HG03571 (cell line): Measurements from ENCODE around the gene ZNF513.

Experiments used
- ATAC-seq: cut with Tn5 transposase; IDR thresholded peaks from one replicate; pipeline ENCODE4 v1.9.1; 2021; ENCODE audit not compliant: unreplicated experiment

ZNF513 gene

DNA sequence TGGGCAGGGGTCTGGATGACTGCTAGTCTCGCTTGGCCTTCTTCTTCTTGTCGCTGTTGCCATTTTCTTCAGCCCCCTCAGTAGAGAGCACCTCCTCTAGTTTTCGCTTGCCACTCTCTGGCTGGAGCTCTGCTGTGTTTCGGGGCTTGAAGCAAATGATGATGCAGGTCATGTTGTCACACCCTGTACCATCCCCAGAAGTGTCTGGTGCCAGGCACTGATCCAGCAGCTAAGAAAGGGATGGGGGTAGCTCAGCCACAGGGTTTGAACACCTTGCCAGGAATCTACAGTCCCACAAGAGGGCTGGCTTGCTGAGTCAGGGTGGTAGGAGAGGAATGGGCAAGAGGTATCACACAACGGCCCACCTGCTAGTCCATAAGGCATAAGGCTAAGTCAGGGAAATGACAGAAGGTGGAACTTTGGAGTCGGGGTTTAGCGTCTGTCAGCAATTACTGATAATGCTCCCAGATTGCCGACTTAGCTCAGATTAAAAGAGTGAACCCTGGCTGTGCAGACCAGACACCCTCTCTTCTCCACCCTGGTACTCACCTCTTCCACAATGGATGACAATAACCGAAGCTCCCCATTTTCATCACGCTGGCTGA is 1.1 kb upstream of the ZNF513 start:
- no peak for ATAC-seq

DNA sequence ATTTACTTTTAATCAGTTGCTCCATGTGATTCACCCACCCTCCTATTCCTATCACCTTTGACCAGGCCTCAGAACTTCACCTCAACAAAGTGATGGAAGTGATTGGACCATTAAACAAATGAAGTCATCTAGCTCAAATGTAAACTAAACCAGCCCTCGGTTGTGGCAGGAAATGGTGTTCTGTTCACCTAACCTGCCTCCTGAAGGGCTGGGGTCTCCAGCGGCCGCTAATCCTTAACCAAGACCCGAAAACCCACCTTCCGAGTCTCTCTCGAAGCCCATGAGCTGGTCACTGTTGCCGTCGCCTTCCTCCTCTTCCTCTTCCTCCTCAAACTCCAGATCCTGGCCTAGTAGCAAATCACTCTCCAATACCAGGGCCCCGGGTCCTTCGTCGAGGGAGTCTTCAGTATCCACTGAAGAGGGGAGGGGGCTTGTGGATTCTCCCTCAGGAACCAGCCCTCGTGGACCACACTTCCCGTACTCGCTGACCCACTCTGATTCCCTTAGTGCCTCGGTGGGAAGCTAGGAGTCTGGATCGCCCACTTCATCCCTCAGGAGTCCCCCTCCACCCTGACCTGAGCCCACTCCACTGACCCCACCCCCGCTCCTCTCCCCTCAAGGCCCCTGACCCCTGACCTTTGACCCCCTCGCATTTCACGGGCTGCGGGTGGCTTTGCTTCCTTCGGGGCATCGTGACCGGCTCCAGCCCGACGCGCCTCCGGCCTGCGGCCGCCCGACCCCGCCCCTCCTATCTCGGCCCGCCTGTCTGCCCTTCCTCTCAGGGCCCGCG is 503 bp downstream of the ZNF513 start:
- peak; percentile 34 for ATAC-seq

DNA sequence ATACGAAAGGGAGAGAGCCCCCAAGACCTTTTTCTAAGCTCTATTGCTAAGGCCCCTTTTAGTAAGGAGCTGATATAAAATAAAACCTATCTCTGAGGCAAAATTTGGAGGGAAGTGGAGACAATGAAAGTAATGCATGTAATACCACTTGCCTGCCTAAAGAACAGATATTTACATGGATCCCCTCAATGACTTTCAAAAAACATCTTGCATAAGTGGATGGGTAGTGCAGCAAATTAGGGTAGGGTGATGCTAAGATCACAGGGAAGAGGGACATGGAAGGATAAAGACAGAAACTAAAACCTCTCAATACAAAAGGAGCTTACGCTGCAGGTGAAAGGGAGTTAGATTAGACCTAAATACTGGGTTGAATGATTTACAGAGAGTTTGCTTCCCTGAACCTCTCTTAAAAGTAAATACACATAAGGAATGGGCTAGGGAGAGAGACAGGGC is 1.1 kb downstream of the ZNF513 start:
- ATAC-seq, result no peak

DNA sequence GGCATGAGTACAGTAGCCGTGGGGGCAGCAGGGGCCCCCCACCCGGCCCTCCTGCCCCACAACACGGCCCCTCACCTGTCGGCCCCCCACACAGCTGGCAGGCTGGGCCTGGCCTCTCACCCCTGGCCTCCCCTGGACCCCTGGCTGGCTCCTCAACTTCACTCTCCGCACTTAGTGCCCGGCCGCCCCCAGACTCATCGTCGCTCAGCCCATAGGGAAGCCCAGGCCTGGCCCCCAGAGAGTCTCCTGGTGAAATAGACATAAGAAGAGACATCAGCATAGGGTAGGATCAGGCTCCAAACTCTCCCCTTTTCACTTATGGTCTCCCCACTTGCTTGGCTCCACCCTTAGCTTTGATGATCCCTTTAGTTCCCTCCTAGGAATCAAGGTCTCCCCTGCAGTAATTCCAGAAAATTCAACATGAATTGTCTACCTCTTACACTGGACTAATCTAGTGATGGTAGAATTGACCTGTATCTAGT is 1.7 kb downstream of the ZNF513 start:
- ATAC-seq, result no peak

DNA sequence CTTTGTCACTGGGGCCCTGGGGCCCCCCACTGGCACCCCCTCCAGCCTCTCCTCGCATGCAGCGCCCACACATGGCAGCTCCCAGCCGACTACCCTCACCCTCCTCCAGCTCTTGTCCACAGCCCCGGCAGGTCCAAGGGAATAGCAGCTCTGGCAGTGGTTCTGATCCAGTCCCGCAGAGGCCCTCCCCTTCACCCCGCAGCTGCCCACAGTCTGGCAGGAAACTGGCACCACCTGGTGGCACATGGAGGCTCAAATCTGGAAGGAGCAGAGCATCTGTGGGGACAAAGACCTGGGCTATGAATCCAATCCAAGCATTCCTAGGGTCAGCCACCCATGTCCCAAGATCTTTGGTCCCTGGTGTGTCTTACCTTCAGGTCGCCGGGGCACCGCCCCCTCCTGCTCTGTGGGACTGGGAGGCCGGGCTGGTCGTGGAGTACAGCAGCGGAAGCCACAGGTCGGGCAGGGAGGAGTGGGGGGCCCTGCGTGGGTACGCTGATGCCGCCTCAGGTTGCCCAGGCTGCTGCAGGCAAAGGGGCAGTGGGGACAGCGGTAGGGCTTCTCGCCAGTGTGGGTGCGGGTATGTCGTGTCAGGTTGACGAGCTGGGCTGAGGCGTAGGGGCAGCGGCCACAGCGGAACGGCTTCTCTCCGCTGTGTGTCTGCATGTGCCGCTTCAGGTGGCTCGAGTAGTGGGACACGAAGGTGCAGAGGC is 2.3 kb downstream of the ZNF513 start:
- ATAC-seq, result no peak

DNA sequence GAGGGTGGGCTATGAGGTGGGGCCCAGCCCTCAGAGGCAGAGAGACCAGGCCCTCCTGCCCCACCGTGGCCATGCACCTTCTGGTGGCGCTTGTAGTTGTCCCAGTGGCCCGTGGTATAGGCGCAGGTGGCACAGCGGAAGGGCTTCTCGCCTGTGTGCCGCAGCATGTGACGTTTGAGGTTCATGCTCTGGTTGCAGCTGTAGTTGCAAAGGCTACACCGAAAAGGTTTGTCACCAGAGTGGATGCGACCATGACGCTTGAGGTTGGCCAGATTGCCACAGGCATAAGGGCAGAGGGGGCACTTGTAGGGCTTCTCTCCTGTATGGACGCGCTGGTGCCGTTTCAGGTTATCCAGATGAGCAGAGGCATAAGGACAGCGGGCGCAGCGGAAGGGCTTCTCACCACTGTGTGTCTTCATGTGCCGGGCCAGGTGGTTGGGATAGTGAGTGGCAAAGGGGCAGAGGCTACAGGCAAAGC is 2.9 kb downstream of the ZNF513 start:
- no peak for ATAC-seq

DNA sequence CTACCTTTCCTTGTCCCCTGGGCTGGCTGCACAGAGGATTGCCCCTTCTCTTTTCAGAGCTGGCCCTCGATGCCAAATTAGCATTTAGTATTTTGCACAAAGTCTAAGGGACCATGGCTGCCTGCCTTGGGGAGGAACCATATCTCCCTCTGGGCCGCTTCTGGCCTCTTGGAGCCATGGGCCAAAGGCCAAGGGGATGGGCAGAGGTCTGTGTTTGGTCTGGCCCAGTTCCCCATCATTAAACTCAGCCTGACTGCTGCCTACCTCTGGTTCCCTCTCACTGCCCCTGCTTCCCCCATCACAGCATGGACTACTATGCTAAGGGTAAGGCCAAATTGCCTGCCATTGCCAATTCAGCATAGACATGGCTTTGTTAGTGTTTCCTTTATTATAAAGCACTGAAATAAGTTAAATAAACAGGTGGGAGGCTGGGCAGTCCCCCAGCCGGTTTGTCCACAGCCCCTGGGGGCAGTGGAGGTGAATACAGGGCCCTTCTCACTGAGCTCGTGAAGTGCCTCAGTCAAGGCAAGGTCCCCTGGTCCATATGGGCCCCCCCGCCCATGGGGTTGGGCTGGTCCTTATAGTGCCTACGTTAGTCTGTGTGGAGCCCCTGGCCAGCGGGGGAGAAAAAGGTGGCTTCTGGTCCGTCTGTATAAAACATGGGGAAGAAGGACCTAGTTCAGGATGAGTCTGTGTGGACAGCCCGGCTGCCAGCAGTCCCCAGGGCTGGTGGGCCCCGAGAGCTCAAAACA is 3.5 kb downstream of the ZNF513 start:
- ATAC-seq, result no peak

DNA sequence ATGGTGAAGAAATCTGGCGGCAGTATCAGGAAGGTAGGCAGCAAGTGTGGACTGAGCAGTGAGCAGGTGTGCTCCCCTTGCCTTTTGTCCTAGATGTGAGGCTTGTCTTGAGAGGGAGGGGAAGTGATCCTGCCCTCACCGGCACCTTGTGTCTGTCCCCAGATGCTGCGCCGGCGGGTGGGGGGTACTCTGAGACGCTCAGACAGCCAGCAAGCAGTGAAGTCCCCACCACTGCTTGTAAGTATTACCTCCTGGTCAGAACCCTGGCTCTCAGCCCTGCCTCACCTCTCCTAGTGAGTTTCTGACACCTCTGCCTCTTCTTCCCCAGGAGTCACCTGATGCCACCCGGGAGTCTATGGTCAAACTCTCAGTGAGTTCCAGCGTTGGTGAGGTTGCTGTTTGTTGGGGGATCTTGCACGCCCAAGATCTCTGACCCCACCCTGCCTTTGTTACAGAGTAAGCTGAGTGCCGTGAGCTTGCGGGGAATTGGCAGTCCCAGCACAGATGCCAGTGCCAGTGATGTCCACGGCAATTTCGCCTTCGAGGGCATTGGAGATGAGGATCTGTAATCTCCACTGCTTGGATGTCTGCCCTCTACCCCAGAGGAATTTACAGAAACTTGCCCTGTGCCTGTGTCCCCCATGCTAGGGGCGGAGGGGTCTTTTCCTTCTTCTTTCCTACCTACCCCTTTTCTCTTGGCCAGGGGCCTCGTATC is 4.2 kb downstream of the ZNF513 start:
- no peak for ATAC-seq

DNA sequence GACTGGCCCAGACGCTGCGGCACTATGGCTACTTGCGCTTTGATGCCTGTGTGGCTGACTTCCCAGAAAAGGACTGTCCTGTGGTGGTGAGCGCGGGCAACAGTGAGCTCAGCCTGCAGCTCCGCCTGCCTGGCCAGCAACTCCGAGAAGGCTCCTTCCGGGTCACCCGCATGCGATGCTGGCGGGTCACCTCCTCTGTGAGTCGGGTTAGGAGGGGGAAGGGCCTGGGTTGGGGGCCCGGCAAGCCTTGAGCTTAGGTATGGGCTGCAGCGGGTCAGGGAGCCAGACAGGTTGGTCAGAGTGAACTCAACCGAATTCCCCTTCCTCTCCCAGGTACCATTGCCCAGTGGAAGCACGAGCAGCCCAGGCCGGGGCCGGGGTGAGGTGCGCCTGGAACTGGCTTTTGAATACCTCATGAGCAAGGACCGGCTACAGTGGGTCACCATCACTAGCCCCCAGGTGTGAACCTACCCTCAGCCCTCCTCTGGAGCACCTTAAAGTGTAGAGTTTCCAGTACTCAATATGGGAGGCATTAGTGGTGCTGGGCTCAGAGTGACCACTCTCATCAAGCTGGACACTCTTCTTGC is 4.9 kb downstream of the ZNF513 start:
- ATAC-seq, result no peak

DNA sequence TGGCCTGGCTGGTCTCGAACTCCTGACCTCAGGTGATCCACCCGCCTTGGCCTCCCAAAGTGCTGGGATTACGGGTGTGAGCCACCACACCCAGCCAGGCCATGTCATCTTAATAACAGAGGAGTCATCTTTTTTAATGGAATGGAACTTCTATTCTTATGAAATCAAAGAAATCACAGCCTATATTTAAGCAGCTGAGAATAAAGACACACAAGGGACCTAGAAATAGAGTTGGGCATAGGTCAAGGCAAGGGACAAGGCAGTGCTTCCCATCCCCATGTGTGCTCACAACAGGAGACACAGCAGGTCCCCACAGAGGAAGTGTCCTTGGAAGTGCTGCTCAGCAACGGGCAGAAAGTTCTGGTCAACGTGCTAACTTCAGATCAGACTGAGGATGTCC is 7.0 kb downstream of the ZNF513 start:
- no peak for ATAC-seq

DNA sequence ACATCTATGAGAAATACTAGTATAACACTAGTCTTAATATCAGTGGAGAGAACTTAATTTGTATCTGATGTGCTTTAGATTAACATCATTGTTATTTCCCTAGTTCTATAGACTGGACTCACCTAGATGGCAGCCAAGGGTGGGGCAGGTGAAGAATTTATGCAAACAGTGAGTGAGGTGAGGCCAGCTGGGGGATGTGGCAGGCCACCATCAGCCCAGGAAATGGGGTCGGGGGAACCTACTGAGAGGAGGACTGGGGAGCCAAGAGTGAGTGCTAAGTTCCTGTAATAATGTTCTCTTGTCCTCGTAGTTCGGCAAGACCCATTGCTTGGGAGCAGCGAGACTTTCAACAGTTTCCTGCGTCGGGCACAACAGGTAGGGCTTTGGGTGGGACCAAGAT is 7.6 kb downstream of the ZNF513 start:
- no peak for ATAC-seq

DNA sequence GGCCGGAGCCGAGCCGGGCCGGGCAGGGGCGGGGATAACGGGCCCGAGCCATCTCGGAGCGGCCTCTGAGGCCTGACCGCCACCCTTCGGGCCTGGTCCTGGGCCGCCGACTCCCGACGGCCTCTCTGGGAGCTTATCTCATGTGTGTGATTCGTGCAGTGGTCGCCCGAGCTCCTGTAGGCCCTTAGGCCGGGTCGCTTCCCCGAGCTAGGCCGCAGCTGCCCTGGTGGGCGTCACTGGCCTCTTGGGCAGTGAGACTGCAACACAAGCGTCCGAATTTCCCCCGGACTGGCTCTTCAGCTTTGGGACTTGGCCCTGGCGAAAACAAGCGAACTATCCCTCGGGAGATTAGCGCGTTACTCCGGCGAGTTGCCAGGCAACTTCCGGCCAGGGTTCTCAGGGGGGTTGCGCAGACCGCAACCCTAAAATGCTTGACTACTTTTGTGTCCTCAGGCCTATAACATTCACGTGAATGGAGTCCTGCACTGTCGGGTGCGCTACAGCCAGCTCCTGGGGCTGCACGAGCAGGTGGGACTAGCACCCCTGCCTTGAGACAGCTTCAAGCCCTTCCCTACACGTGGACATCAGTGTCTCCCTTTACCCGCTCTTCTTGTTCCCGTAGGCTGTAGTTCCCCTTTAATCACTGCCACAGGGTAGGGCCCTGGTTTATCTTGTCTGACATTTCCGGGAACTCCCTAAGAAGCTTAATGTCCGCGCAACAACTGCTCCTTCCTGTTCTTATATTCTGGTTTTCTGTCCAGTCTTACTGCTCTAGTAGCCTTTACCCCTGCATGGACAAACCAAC is 9.5 kb downstream of the ZNF513 start:
- peak; percentile 17 for ATAC-seq

DNA sequence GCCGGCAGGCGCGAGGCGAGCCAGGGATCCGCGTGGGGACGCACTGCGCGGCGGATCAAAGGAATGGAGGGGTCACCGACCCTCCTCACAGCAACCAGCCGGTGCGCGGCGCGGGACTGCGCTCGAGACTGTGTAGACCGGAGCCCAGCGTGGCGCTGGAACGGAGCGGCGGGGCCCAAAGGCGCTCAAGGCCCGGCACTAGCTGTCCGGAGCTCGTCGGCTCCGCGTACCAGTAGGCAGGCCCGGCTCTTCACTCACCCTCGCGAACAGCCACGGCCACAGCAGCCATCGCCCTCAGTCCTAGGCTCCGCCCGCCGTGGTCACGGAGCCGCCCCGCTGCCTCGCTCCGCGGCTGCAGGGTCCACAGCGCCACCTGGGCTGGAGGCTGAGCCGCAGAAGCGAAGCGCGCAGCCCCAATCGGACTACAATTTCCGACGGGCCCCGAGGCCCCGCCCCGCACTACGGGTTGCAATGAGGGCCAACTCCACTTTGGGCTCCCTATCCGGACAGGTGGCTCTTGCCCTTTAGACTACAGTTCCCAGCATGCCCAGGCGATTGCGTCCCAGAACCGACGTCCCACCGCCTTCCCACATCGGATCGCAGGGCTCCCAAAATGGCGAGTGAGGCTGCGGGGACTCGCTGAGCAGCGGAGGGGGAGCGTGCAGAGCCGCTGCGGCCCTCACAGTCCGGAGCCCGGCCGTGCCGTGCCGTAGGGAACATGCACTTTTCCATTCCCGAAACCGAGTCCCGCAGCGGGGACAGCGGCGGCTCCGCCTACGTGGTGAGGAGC is 10.3 kb downstream of the ZNF513 start, which contains the start of the genes EIF2B4 and SNX17:
Gene EIF2B4 (minus strand): TSS at position 313 of the 790 bp plus-strand sequence. CDS start 24 bp downstream, at position 289.
Gene SNX17 (plus strand): TSS at position 591 of the 790 bp plus-strand sequence. CDS start 128 bp downstream, at position 719.
- peak; percentile 83 for ATAC-seq

DNA sequence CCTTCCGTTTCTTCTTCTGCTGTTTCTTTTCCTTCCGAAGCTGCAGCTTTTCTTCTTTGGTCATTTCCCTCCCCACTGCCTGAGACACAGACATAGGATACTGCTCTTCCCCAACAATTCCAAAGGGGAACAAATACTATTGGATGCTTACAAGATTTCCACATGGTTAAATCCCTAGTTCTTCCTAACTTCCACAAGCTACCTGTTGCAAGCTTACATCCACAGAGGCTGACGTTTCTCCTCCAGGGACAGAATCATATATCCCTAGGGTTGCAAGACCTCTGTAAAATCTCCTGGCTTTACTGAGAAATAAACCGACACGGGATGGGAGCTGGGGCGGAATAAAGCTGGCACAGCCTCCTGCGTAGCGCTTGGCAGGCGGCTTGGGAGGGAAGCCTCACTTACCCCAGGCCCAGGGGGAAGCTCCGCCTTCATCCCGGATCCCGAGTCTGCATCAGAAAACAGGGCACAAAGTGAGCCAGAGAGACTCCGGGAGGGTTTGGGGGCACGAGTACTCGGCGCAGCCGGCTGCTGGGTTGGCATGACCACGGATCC is 11.0 kb downstream of the ZNF513 start:
- peak; percentile 8 for ATAC-seq

DNA sequence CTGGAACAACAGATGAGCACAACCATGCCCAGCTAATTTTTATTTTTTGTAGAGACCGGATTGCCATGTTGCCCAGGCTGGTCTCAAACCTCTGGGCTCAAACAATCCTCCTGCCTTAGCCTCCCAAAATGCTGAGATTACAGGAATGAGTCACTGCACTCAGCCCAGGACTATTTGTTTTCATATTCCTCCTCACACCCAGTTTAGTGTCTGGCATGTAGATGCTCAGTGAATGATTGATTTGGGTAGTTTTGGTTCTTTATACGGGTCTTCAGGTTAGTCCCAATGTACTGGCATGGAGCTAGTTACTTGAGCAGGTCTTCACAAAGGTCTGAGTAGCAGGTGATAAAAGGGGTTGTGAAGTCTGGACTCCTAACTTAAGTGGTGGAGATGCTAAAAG is 16.6 kb downstream of the ZNF513 start:
- no peak for ATAC-seq

DNA sequence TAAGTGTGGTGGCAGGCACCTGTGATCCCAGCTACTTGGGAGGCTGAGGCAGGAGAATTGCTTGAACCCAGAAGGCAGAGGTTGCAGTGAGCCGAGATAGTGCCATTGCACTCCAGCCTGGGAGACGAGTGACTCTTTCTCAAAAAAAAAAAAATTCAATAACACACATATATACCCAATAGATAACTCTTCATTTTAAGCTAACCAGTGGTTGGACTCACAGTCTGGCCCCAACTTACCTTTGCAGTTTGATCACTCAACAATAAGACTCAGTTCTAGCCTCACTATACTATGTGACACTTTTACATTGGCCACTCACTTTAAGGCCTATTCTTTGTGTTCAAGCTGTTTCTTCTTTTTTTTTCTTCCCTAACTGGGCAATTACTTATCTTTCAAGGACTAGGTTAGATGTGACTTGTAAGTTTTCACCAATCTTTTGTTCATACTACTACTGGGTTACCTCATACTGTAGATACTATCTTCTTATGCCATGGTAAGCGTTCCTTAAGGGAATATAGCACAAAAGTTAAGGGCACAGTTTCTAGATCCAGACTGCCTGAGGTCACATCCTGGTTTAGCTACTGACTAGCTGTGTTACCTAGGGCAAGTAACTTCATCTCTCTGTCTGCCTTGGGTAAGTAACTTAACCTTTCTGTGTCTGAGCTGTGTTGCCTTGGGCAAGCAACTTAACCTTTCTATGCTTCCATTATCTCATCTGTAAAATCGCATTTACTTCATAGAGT is 17.7 kb downstream of the ZNF513 start:
- ATAC-seq, result no peak
